WTC11 (cell line): ENCODE measurements around the gene ENHO. TPM values are rescaled to one million over a fixed set of nuclear protein-coding genes. Genes with fewer than 3 reads are reported as not detected.

Experiments
- ATAC-seq: fragments of 200-7000 bp; cut with Tn5 transposase; 2 replicates; pipeline ENCODE4 v1.10.0; 2021; ENCODE audit warnings: mild to moderate bottlenecking, moderate library complexity
- CTCF ChIA-PET: fragments of 300-600 bp; sonication (Branson Sonifier 250); formaldehyde crosslinking; loops from one replicate; lab custom pipeline; 2021; ENCODE audit warnings: antibody characterized with exemption; lab: Charles Lee
- POLR2A ChIA-PET: fragments of 350-600 bp; sonication (Branson Sonifier 250); formaldehyde crosslinking; loops from one replicate; lab custom pipeline; 2021; ENCODE audit warnings: antibody characterized with exemption; lab: Charles Lee
- DNase-seq: peaks from one replicate; pipeline ENCODE4 v3.0.0; 2021; ENCODE audit warnings: low spot score
- H3K27ac Mint-ChIP-seq: 2 replicates; pipeline ENCODE4 v1.8.0; 2021; ENCODE audit warnings: mixed read lengths
- H3K27me3 Mint-ChIP-seq: 2 replicates; pipeline ENCODE4 v1.8.0; 2021; ENCODE audit warnings: low read depth, mild to moderate bottlenecking, moderate library complexity, mixed read lengths
- H3K36me3 Mint-ChIP-seq: 2 replicates; pipeline ENCODE4 v1.8.0; 2021; ENCODE audit warnings: mixed read lengths
- H3K4me1 Mint-ChIP-seq: 2 replicates; pipeline ENCODE4 v1.8.0; 2022; ENCODE audit warnings: mixed read lengths
- H3K4me3 Mint-ChIP-seq: 2 replicates; pipeline ENCODE4 v1.8.0; 2021; ENCODE audit warnings: mild to moderate bottlenecking, moderate library complexity, mixed read lengths
- H3K9me3 Mint-ChIP-seq: 2 replicates; pipeline ENCODE4 v1.8.0; 2021; ENCODE audit warnings: mixed read lengths
- ATF1 ChIP-seq: sonication (generic); formaldehyde crosslinking; IDR thresholded peaks from 2 replicates; pipeline ENCODE4 v1.8.1; 2023; ENCODE audit warnings: mild to moderate bottlenecking, moderate library complexity, missing genetic modification reagents
- CDX4 ChIP-seq: fragments of 250-450 bp; sonication (Bioruptor Pico); IDR thresholded peaks from 2 replicates; pipeline ENCODE4 v1.9.0; 2021; ENCODE audit warnings: moderate library complexity, mild to moderate bottlenecking, inconsistent platforms, borderline replicate concordance
- CREB1 ChIP-seq: sonication (generic); formaldehyde crosslinking; IDR thresholded peaks from 2 replicates; pipeline ENCODE4 v1.8.0; 2023; ENCODE audit warnings: mild to moderate bottlenecking, missing genetic modification reagents
- E2F1 ChIP-seq: sonication (generic); formaldehyde crosslinking; IDR thresholded peaks from 2 replicates; pipeline ENCODE4 v1.8.0; 2022; ENCODE audit warnings: mild to moderate bottlenecking, missing genetic modification reagents
- FOXP4 ChIP-seq: sonication (generic); formaldehyde crosslinking; IDR thresholded peaks from 2 replicates; pipeline ENCODE4 v1.8.0; 2022; ENCODE audit warnings: mild to moderate bottlenecking, missing genetic modification reagents
- GABPB1 ChIP-seq: sonication (generic); formaldehyde crosslinking; IDR thresholded peaks from 2 replicates; pipeline ENCODE4 v1.8.1; 2023; ENCODE audit warnings: mild to moderate bottlenecking, missing genetic modification reagents
- IRF2 ChIP-seq: sonication (generic); formaldehyde crosslinking; IDR thresholded peaks from 2 replicates; pipeline ENCODE4 v1.8.0; 2022; ENCODE audit warnings: low read depth, missing genetic modification reagents, borderline replicate concordance
- JAZF1 ChIP-seq: fragments of 250-450 bp; sonication (Bioruptor Pico); IDR thresholded peaks from 2 replicates; pipeline ENCODE4 v1.9.0; 2021; ENCODE audit warnings: moderate library complexity, mild to moderate bottlenecking, inconsistent platforms
- MAX ChIP-seq: sonication (generic); formaldehyde crosslinking; IDR thresholded peaks from 2 replicates; pipeline ENCODE4 v1.8.0; 2022; ENCODE audit warnings: mild to moderate bottlenecking, missing genetic modification reagents
- MYBL2 ChIP-seq: sonication (generic); formaldehyde crosslinking; IDR thresholded peaks from 2 replicates; pipeline ENCODE4 v1.8.1; 2023; ENCODE audit warnings: mild to moderate bottlenecking, moderate library complexity, missing genetic modification reagents
- NFYB ChIP-seq: sonication (generic); formaldehyde crosslinking; conservative IDR thresholded peaks from 2 replicates; pipeline ENCODE4 v1.8.0; 2022; ENCODE audit warnings: low read depth, missing genetic modification reagents
- RELA ChIP-seq: sonication (generic); formaldehyde crosslinking; IDR thresholded peaks from 2 replicates; pipeline ENCODE4 v1.8.1; 2022; ENCODE audit warnings: missing genetic modification reagents, mild to moderate bottlenecking, borderline replicate concordance
- STAT6 ChIP-seq: sonication (generic); formaldehyde crosslinking; conservative IDR thresholded peaks from 2 replicates; pipeline ENCODE4 v1.8.1; 2023; ENCODE audit warnings: mild to moderate bottlenecking, low read depth, missing genetic modification reagents, moderate library complexity
- TEAD4 ChIP-seq: sonication (generic); formaldehyde crosslinking; IDR thresholded peaks from 2 replicates; pipeline ENCODE4 v1.8.0; 2022; ENCODE audit warnings: mild to moderate bottlenecking, missing genetic modification reagents
- USF2 ChIP-seq: sonication (generic); formaldehyde crosslinking; IDR thresholded peaks from 2 replicates; pipeline ENCODE4 v1.8.1; 2023; ENCODE audit warnings: mild to moderate bottlenecking, missing genetic modification reagents, moderate library complexity
- ZNF416 ChIP-seq: fragments of 250-450 bp; sonication (Bioruptor Pico); IDR thresholded peaks from 2 replicates; pipeline ENCODE4 v1.9.0; 2021; ENCODE audit warnings: mild to moderate bottlenecking, inconsistent platforms
- ZNF425 ChIP-seq: fragments of 250-450 bp; sonication (Bioruptor Pico); conservative IDR thresholded peaks from 2 replicates; pipeline ENCODE4 v1.9.0; 2021; ENCODE audit warnings: mild to moderate bottlenecking
- total RNA-seq: library from RNA; stranded (reverse); gene quantifications from 3 replicates; pipeline ENCODE4 v1.2.3, GENCODE V29; 2021

Gene ENHO
- total RNA-seq, 1 experiment from 2014 or later: 28.3 TPM

GRCh38 chr9:34572092-34572491 is 49.3 kb upstream of the ENHO start (continued):
- no peak for TF ChIP-seq E2F1 (CRISPR knock-in tag)

- no peak for TF ChIP-seq CREB1
- no peak for TF ChIP-seq USF2 (CRISPR knock-in tag)
- no peak for TF ChIP-seq GABPB1 (CRISPR knock-in tag)
- no peak for TF ChIP-seq JAZF1 (CRISPR knock-in tag)
- TF ChIP-seq RELA (CRISPR knock-in tag): no peak
- no peak for TF ChIP-seq CDX4 (CRISPR knock-in tag)
- TF ChIP-seq NFYB: no peak
- TF ChIP-seq MAX (CRISPR knock-in tag): no peak
- TF ChIP-seq MYBL2: no peak
- no peak for TF ChIP-seq TEAD4
- TF ChIP-seq ZNF416: no peak
- TF ChIP-seq STAT6: no peak
- POLR2A ChIA-PET: no interaction called here
- no peaks in the 10 kb centered on the region for H3K9me3 Mint-ChIP-seq
- H3K27me3 Mint-ChIP-seq: peaks cover 11% of the 10 kb centered on the region
- H3K27ac Mint-ChIP-seq: no peak overlapping the region
- H3K4me3 Mint-ChIP-seq: no peak overlapping the region
- CTCF ChIA-PET: interaction anchor here (1.1 to 2.1 kb wide), 6 partner anchors 9 to 70 kb away, joined by 3 to 16 read pairs (median 8); no protein-coding TSS in a partner anchor
- no peaks in the 10 kb centered on the region for H3K36me3 Mint-ChIP-seq
- no peak for ATAC-seq
- DNase-seq: no peak
- H3K4me1 Mint-ChIP-seq: peaks cover 28% of the 10 kb centered on the region
Observed at GRCh38 chr9:34571481-34571810, 48.7 kb upstream of the ENHO start.

GRCh38 chr9:34570809-34571480 is 48.2 kb upstream of the ENHO start:
- no peak; the same call in 1 of the 2 replicates for ATAC-seq

More at GRCh38 chr9:34570809-34571480, 48.2 kb upstream of the ENHO start:
- ChIA-PET CTCF (interaction anchor here (1.1 to 2.1 kb wide), 7 partner anchors 9 to 167 kb away, joined by 3 to 16 read pairs (median 7); no protein-coding TSS in a partner anchor), POLR2A (interaction anchor here (0.8 kb wide), 1 partner anchor 12 kb away, joined by 3 read pairs; no protein-coding TSS in a partner anchor)
- Mint-ChIP-seq H3K4me3 (no peak overlapping the region), H3K9me3 (no peaks in the 10 kb centered on the region), H3K27me3 (peaks cover 6% of the 10 kb centered on the region), H3K27ac (no peak overlapping the region; the same call in 1 of the 2 replicates), H3K36me3 (no peaks in the 10 kb centered on the region), H3K4me1 (peaks cover 25% of the 10 kb centered on the region)
- no peak for DNase-seq
- TF ChIP-seq CDX4 (CRISPR knock-in tag) (no peak), IRF2 (no peak), JAZF1 (CRISPR knock-in tag) (no peak), E2F1 (CRISPR knock-in tag) (no peak), ZNF425 (CRISPR knock-in tag) (no peak), FOXP4 (CRISPR knock-in tag) (no peak), ATF1 (CRISPR knock-in tag) (no peak), TEAD4 (no peak)
